Astrocyte of the cerebellum (primary cell): ENCODE results near the gene KLK6.

Experiments used
- DNase-seq: peaks from one replicate; pipeline ENCODE4 v3.0.0-alpha.2; 2011; ENCODE audit warnings: low read depth
- H3K4me3 ChIP-seq: 2 replicates; pipeline ENCODE4 v1.5.1; 2011; ENCODE audit warnings: mild to moderate bottlenecking, low read depth, low read length, moderate library complexity
- CTCF ChIP-seq: IDR thresholded peaks from 2 replicates; pipeline ENCODE4 v1.5.1; 2012; ENCODE audit warnings: low read length, low read depth, moderate library complexity, mild to moderate bottlenecking; ENCODE audit errors: missing control alignments
- in situ Hi-C: cut with HindIII; loops from 2 replicates; pipeline ENCODE4 v1.10.0; 2017; ENCODE audit warnings: low sequenced_read_pairs

Gene KLK6

GRCh38 chr19:50980208-50980607 is 10.8 kb upstream of the KLK6 start:
- no peak overlapping the region for H3K4me3 ChIP-seq
- DNase-seq: no peak
- in situ Hi-C loops: no loop called here
- no peak for TF ChIP-seq CTCF

DNA sequence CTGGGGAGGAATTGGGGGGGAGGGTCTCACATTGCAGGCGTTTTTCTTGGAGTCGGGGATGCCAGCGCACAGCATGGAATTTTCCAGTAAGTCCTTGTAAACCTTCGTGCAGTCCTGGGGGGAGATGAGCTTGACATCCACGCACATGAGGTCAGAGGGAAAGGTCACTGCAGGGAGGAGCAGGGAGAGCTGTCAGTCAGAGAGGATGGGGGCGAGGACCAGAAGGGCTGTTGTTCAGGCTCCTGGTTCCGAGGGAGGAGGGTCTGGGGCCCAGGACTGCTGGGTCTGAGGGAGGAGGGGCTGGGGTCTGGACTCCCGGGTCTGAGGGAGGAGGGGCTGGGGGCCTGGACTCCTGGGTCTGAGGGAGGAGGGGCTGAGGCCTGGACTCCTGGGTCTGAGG is 10.4 kb upstream of the KLK6 start:
- no peak for DNase-seq
- in situ Hi-C loops: no loop called here
- no peak overlapping the region for H3K4me3 ChIP-seq
- no peak for TF ChIP-seq CTCF

DNA sequence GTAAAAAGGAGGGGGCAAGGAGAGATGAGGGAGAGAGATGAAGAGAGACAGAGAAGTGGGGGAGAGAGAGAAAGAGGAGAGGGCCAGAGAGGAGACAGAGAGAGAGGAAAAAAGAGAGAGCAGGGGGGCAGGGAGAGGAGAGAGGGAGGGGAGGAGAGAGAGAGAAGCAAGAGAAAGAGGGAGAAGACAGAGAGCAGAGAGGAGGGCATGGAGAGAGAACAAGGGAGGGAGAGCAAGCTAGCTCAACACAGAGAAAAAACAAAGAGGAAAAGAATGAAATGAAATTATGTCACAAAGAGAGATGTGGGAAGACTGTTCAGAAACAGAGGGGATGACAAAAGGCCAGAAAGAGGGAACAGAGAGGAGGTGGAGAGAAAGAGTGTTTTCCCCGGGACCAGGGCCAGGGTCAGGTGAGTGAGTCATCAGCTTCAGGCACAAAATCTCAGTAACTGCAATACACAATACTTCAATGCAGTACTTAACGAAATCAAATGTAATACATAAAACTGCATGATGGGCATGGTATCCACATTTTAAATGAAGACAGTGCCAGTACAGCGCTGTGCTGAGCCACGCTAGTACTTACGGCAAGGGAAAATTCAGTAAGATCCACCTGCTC is 9.5 kb upstream of the KLK6 start:
- in situ Hi-C loops: no loop called here
- DNase-seq: no peak

DNA sequence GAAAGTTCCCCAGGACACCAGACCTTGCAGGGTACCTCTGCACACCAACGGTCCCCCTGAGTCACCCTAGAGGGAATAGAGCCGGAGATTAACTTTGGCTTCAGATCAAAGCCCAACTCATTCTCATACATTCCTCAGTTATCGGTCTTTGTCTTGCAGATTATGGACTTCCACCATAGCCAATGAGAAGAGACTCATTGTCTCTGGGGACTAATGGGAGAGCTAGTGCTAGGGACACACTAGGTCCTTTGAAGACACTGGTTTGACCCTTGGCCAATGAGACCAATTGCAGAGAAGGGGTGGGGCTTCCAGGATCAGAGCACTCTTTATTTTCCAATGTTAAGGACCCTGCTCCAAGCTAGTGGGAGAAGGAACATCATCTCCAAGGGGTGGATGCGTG is 8.2 kb upstream of the KLK6 start:
- no peak for TF ChIP-seq CTCF
- no peak for DNase-seq
- no peak overlapping the region for H3K4me3 ChIP-seq
- in situ Hi-C loops: no loop called here

More for the DNA sequence above, 9.5 kb upstream of the KLK6 start:
- no peak for TF ChIP-seq CTCF
- no peak overlapping the region for H3K4me3 ChIP-seq

GRCh38 chr19:50975766-50976165 is 6.4 kb upstream of the KLK6 start:
- H3K4me3 ChIP-seq: no peak overlapping the region
- in situ Hi-C loops: no loop called here
- TF ChIP-seq CTCF: no peak
- no peak for DNase-seq

GRCh38 chr19:50974702-50975556 is 5.5 kb upstream of the KLK6 start:
- no peak overlapping the region for H3K4me3 ChIP-seq
- in situ Hi-C loops: no loop called here
- TF ChIP-seq CTCF: no peak
- DNase-seq: no peak
